SK-N-SH treated with all-trans-retinoic acid at 6 μM for 48 hours (cell line): ENCODE data around the gene LPAR3.

Experiments used
- ATAC-seq: fragments of 200-7000 bp; cut with Tn5 transposase; 3 replicates; pipeline ENCODE4 v1.9.1; 2020; ENCODE audit warnings: mild to moderate bottlenecking, moderate library complexity
- ARNTL ChIP-seq: fragments of 450-650 bp; formaldehyde crosslinking; IDR thresholded peaks from 2 replicates; pipeline ENCODE4 v1.5.0; 2020; ENCODE audit warnings: low read depth, mild to moderate bottlenecking, moderate library complexity, borderline replicate concordance
- BACH2 ChIP-seq: fragments of 250-450 bp; sonication (Bioruptor Pico); IDR thresholded peaks from 2 replicates; pipeline ENCODE4 v1.9.0; 2021; ENCODE audit warnings: mild to moderate bottlenecking, borderline replicate concordance
- CSDC2 ChIP-seq: fragments of 250-450 bp; sonication (Bioruptor Pico); IDR thresholded peaks from 2 replicates; pipeline ENCODE4 v1.5.0; 2020; ENCODE audit warnings: mild to moderate bottlenecking, moderate library complexity
- GLIS3 ChIP-seq: fragments of 250-450 bp; sonication (Bioruptor Pico); IDR thresholded peaks from 2 replicates; pipeline ENCODE4 v1.5.0; 2020; ENCODE audit warnings: mild to moderate bottlenecking, moderate library complexity
- ISL1 ChIP-seq: fragments of 250-450 bp; sonication (Bioruptor Pico); IDR thresholded peaks from 2 replicates; pipeline ENCODE4 v2.1.2; 2022; ENCODE audit warnings: mild to moderate bottlenecking, moderate library complexity
- OSR1 ChIP-seq: fragments of 250-450 bp; sonication (Bioruptor Pico); IDR thresholded peaks from 2 replicates; pipeline ENCODE4 v1.8.0; 2022; ENCODE audit warnings: moderate library complexity, mild to moderate bottlenecking, inconsistent platforms
- POU6F1 ChIP-seq: fragments of 250-450 bp; sonication (Bioruptor Pico); IDR thresholded peaks from 2 replicates; pipeline ENCODE4 v1.8.0; 2021; ENCODE audit warnings: low read depth, mild to moderate bottlenecking, moderate library complexity, borderline replicate concordance
- PPARA ChIP-seq: fragments of 250-450 bp; sonication (Bioruptor Pico); IDR thresholded peaks from 2 replicates; pipeline ENCODE4 v1.5.0; 2020; ENCODE audit warnings: mild to moderate bottlenecking, borderline replicate concordance
- SNAI2 ChIP-seq: fragments of 250-450 bp; sonication (Bioruptor Pico); IDR thresholded peaks from 2 replicates; pipeline ENCODE4 v1.5.0; 2020; ENCODE audit warnings: mild to moderate bottlenecking, moderate library complexity
- TCF4 ChIP-seq: fragments of 250-450 bp; sonication (Bioruptor Pico); IDR thresholded peaks from 2 replicates; pipeline ENCODE4 v1.8.0; 2021; ENCODE audit warnings: mild to moderate bottlenecking, moderate library complexity, borderline replicate concordance
- TOX ChIP-seq: fragments of 250-450 bp; sonication (Bioruptor Pico); IDR thresholded peaks from 2 replicates; pipeline ENCODE4 v1.8.0; 2021; ENCODE audit warnings: mild to moderate bottlenecking, moderate library complexity, borderline replicate concordance
- TSHZ2 ChIP-seq: fragments of 250-450 bp; sonication (Bioruptor Pico); IDR thresholded peaks from 2 replicates; pipeline ENCODE4 v1.5.0; 2020; ENCODE audit warnings: mild to moderate bottlenecking, moderate library complexity
- ZC3H10 ChIP-seq: fragments of 250-450 bp; sonication (Bioruptor Pico); IDR thresholded peaks from 2 replicates; pipeline ENCODE4 v1.5.1; 2021; ENCODE audit warnings: mild to moderate bottlenecking, moderate library complexity
- ZFP30 ChIP-seq: fragments of 450-650 bp; formaldehyde crosslinking; IDR thresholded peaks from 2 replicates; pipeline ENCODE4 v1.5.0; 2022; ENCODE audit warnings: mild to moderate bottlenecking, moderate library complexity
- ZNF565 ChIP-seq: fragments of 450-650 bp; formaldehyde crosslinking; conservative IDR thresholded peaks from 2 replicates; pipeline ENCODE4 v1.5.0; 2020; ENCODE audit warnings: low read depth, mild to moderate bottlenecking, moderate library complexity
- ZNF70 ChIP-seq: fragments of 450-650 bp; formaldehyde crosslinking; IDR thresholded peaks from 2 replicates; pipeline ENCODE4 v1.5.0; 2020; ENCODE audit warnings: mild to moderate bottlenecking, moderate library complexity
- ZNF8 ChIP-seq: fragments of 450-650 bp; formaldehyde crosslinking; IDR thresholded peaks from 2 replicates; pipeline ENCODE4 v1.5.0; 2020; ENCODE audit warnings: mild to moderate bottlenecking, moderate library complexity
- TF ChIP-seq, protein P1 (sequence below): fragments of 250-450 bp; sonication (Bioruptor Pico); IDR thresholded peaks from 2 replicates; pipeline ENCODE4 v1.5.1; 2021; ENCODE audit warnings: mild to moderate bottlenecking, moderate library complexity
- TF ChIP-seq, protein P2 (sequence below): fragments of 250-450 bp; sonication (Bioruptor Pico); IDR thresholded peaks from 2 replicates; pipeline ENCODE4 v1.8.0; 2020; ENCODE audit warnings: mild to moderate bottlenecking, moderate library complexity, borderline replicate concordance
- TF ChIP-seq, protein P3 (sequence below): fragments of 250-450 bp; sonication (Bioruptor Pico); IDR thresholded peaks from 2 replicates; pipeline ENCODE4 v1.5.1; 2020; ENCODE audit warnings: low read depth, mild to moderate bottlenecking, moderate library complexity

The LPAR3 gene

DNA sequence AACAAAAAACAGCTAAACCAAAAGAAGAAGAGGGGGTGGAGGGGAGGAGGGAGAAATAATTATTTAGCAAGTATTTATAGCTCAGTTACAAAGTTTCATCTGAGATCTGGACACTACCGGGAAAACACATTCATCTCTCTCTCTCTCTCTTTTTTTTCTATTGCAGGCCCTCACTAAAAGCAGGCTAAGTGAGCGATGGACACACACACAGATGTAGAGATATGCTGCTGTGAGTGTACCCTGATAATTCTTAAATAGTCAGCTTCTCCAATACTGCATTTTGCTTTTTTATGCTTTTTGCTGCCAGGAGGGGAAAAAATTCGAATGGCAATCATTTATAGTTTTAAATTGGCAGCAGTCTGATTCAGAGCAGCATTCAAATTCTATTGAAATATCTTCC is 65.0 kb downstream of the LPAR3 start:
- ATAC-seq, result no peak
- TF ChIP-seq SNAI2 (CRISPR knock-in tag) (no peak), TCF4 (CRISPR knock-in tag) (no peak), TOX (no peak), BACH2 (CRISPR knock-in tag) (no peak), TSHZ2 (CRISPR knock-in tag) (no peak), ZNF70 (CRISPR knock-in tag) (no peak), CSDC2 (CRISPR knock-in tag) (no peak), GLIS3 (CRISPR knock-in tag) (no peak), ZFP30 (CRISPR knock-in tag) (no peak), OSR1 (CRISPR knock-in tag) (no peak), ZNF565 (CRISPR knock-in tag) (no peak), ZC3H10 (CRISPR knock-in tag) (no peak), ISL1 (CRISPR knock-in tag) (no peak), ZNF8 (CRISPR knock-in tag) (no peak), POU6F1 (CRISPR knock-in tag) (no peak)
- TF ChIP-seq, protein P1, sequence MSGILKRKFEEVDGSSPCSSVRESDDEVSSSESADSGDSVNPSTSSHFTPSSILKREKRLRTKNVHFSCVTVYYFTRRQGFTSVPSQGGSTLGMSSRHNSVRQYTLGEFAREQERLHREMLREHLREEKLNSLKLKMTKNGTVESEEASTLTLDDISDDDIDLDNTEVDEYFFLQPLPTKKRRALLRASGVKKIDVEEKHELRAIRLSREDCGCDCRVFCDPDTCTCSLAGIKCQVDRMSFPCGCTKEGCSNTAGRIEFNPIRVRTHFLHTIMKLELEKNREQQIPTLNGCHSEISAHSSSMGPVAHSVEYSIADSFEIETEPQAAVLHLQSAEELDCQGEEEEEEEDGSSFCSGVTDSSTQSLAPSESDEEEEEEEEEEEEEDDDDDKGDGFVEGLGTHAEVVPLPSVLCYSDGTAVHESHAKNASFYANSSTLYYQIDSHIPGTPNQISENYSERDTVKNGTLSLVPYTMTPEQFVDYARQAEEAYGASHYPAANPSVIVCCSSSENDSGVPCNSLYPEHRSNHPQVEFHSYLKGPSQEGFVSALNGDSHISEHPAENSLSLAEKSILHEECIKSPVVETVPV (CRISPR knock-in tag), result no peak
- TF ChIP-seq, protein P2, sequence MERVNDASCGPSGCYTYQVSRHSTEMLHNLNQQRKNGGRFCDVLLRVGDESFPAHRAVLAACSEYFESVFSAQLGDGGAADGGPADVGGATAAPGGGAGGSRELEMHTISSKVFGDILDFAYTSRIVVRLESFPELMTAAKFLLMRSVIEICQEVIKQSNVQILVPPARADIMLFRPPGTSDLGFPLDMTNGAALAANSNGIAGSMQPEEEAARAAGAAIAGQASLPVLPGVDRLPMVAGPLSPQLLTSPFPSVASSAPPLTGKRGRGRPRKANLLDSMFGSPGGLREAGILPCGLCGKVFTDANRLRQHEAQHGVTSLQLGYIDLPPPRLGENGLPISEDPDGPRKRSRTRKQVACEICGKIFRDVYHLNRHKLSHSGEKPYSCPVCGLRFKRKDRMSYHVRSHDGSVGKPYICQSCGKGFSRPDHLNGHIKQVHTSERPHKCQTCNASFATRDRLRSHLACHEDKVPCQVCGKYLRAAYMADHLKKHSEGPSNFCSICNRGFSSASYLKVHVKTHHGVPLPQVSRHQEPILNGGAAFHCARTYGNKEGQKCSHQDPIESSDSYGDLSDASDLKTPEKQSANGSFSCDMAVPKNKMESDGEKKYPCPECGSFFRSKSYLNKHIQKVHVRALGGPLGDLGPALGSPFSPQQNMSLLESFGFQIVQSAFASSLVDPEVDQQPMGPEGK (CRISPR knock-in tag), result no peak
- TF ChIP-seq, all 23 proteins: peak for 0

- TF ChIP-seq, protein P2 (CRISPR knock-in tag), result no peak
- TF ChIP-seq PPARA (CRISPR knock-in tag) (no peak), OSR1 (CRISPR knock-in tag) (no peak), ARNTL (CRISPR knock-in tag) (no peak), ZNF8 (CRISPR knock-in tag) (no peak)
- TF ChIP-seq, protein P3, sequence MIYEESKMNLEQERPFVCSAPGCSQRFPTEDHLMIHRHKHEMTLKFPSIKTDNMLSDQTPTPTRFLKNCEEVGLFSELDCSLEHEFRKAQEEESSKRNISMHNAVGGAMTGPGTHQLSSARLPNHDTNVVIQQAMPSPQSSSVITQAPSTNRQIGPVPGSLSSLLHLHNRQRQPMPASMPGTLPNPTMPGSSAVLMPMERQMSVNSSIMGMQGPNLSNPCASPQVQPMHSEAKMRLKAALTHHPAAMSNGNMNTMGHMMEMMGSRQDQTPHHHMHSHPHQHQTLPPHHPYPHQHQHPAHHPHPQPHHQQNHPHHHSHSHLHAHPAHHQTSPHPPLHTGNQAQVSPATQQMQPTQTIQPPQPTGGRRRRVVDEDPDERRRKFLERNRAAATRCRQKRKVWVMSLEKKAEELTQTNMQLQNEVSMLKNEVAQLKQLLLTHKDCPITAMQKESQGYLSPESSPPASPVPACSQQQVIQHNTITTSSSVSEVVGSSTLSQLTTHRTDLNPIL (CRISPR knock-in tag), result no peak
- no peak for ATAC-seq
Observed at GRCh38 chr1:84827555-84827954, 65.5 kb downstream of the LPAR3 start.
